ENCODE measurements around the gene ANTXR1.

GRCh38 chr2:69191634-69192033, 178.7 kb downstream of the ANTXR1 start:
- TF ChIP-seq EZH2 (IDR thresholded peaks at IDR 0.05; ENCODE audit: borderline replicate concordance, low read depth, low read length, severe bottlenecking): no peak
- TF ChIP-seq CTCF (IDR thresholded peaks at IDR 0.05; ENCODE audit: extremely low read depth in 1 of 2, insufficient read depth in 1 of 2, low read depth in 1 of 2, low read length in 2 of 2): no peak
- no peak for TF ChIP-seq GATA2 (IDR thresholded peaks at IDR 0.05; ENCODE audit: insufficient read depth, insufficient read length, low read depth, low read length)
- no peak for TF ChIP-seq POLR2A (IDR thresholded peaks at IDR 0.05; ENCODE audit: low read depth, low read length)
